SK-N-SH treated with all-trans-retinoic acid at 6 μM for 48 hours (cell line): ENCODE data around the gene SMYD2.

Experiments
- ATAC-seq: fragments of 200-7000 bp; cut with Tn5 transposase; 3 replicates; pipeline ENCODE4 v1.9.1; 2020; ENCODE audit warnings: mild to moderate bottlenecking, moderate library complexity
- ARNTL ChIP-seq: fragments of 450-650 bp; formaldehyde crosslinking; IDR thresholded peaks from 2 replicates; pipeline ENCODE4 v1.5.0; 2020; ENCODE audit warnings: low read depth, mild to moderate bottlenecking, moderate library complexity, borderline replicate concordance
- CREB5 ChIP-seq: fragments of 250-450 bp; sonication (Bioruptor Pico); IDR thresholded peaks from 2 replicates; pipeline ENCODE4 v1.5.1; 2020; ENCODE audit warnings: low read depth, mild to moderate bottlenecking, moderate library complexity
- CSDC2 ChIP-seq: fragments of 250-450 bp; sonication (Bioruptor Pico); IDR thresholded peaks from 2 replicates; pipeline ENCODE4 v1.5.0; 2020; ENCODE audit warnings: mild to moderate bottlenecking, moderate library complexity
- CSRNP3 ChIP-seq: fragments of 250-450 bp; sonication (Bioruptor Pico); IDR thresholded peaks from 2 replicates; pipeline ENCODE4 v1.5.1; 2021; ENCODE audit warnings: mild to moderate bottlenecking, moderate library complexity
- ESRRG ChIP-seq: fragments of 250-450 bp; sonication (Bioruptor Pico); IDR thresholded peaks from 2 replicates; pipeline ENCODE4 v1.6.1; 2021; ENCODE audit warnings: mild to moderate bottlenecking
- GLIS3 ChIP-seq: fragments of 250-450 bp; sonication (Bioruptor Pico); IDR thresholded peaks from 2 replicates; pipeline ENCODE4 v1.5.0; 2020; ENCODE audit warnings: mild to moderate bottlenecking, moderate library complexity
- OSR1 ChIP-seq: fragments of 250-450 bp; sonication (Bioruptor Pico); IDR thresholded peaks from 2 replicates; pipeline ENCODE4 v1.8.0; 2022; ENCODE audit warnings: moderate library complexity, mild to moderate bottlenecking, inconsistent platforms
- PATZ1 ChIP-seq: fragments of 250-450 bp; sonication (Bioruptor Pico); IDR thresholded peaks from 2 replicates; pipeline ENCODE4 v1.8.0; 2020; ENCODE audit warnings: mild to moderate bottlenecking, moderate library complexity, borderline replicate concordance
- POU6F1 ChIP-seq: fragments of 250-450 bp; sonication (Bioruptor Pico); IDR thresholded peaks from 2 replicates; pipeline ENCODE4 v1.8.0; 2021; ENCODE audit warnings: low read depth, mild to moderate bottlenecking, moderate library complexity, borderline replicate concordance
- PPARA ChIP-seq: fragments of 250-450 bp; sonication (Bioruptor Pico); IDR thresholded peaks from 2 replicates; pipeline ENCODE4 v1.5.0; 2020; ENCODE audit warnings: mild to moderate bottlenecking, borderline replicate concordance
- RARB ChIP-seq: fragments of 250-450 bp; sonication (Bioruptor Pico); IDR thresholded peaks from 2 replicates; pipeline ENCODE4 v1.8.0; 2021; ENCODE audit warnings: mild to moderate bottlenecking, moderate library complexity
- SNAI2 ChIP-seq: fragments of 250-450 bp; sonication (Bioruptor Pico); IDR thresholded peaks from 2 replicates; pipeline ENCODE4 v1.5.0; 2020; ENCODE audit warnings: mild to moderate bottlenecking, moderate library complexity
- TCF4 ChIP-seq: fragments of 250-450 bp; sonication (Bioruptor Pico); IDR thresholded peaks from 2 replicates; pipeline ENCODE4 v1.8.0; 2021; ENCODE audit warnings: mild to moderate bottlenecking, moderate library complexity, borderline replicate concordance
- TOX ChIP-seq: fragments of 250-450 bp; sonication (Bioruptor Pico); IDR thresholded peaks from 2 replicates; pipeline ENCODE4 v1.8.0; 2021; ENCODE audit warnings: mild to moderate bottlenecking, moderate library complexity, borderline replicate concordance
- TSHZ2 ChIP-seq: fragments of 250-450 bp; sonication (Bioruptor Pico); IDR thresholded peaks from 2 replicates; pipeline ENCODE4 v1.5.0; 2020; ENCODE audit warnings: mild to moderate bottlenecking, moderate library complexity
- ZC3H10 ChIP-seq: fragments of 250-450 bp; sonication (Bioruptor Pico); IDR thresholded peaks from 2 replicates; pipeline ENCODE4 v1.5.1; 2021; ENCODE audit warnings: mild to moderate bottlenecking, moderate library complexity
- ZFP3 ChIP-seq: fragments of 250-450 bp; sonication (Bioruptor Pico); IDR thresholded peaks from 2 replicates; pipeline ENCODE4 v1.5.0; 2020; ENCODE audit warnings: mild to moderate bottlenecking, moderate library complexity
- ZFP30 ChIP-seq: fragments of 450-650 bp; formaldehyde crosslinking; IDR thresholded peaks from 2 replicates; pipeline ENCODE4 v1.5.0; 2022; ENCODE audit warnings: mild to moderate bottlenecking, moderate library complexity
- ZNF565 ChIP-seq: fragments of 450-650 bp; formaldehyde crosslinking; conservative IDR thresholded peaks from 2 replicates; pipeline ENCODE4 v1.5.0; 2020; ENCODE audit warnings: low read depth, mild to moderate bottlenecking, moderate library complexity
- ZNF70 ChIP-seq: fragments of 450-650 bp; formaldehyde crosslinking; IDR thresholded peaks from 2 replicates; pipeline ENCODE4 v1.5.0; 2020; ENCODE audit warnings: mild to moderate bottlenecking, moderate library complexity
- ZNF8 ChIP-seq: fragments of 450-650 bp; formaldehyde crosslinking; IDR thresholded peaks from 2 replicates; pipeline ENCODE4 v1.5.0; 2020; ENCODE audit warnings: mild to moderate bottlenecking, moderate library complexity

SMYD2 gene

GRCh38 chr1:214349781-214350180 lies 68.8 kb downstream of the SMYD2 start:
- no peak for TF ChIP-seq PPARA
- no peak for TF ChIP-seq ZNF8 (CRISPR knock-in tag)
- TF ChIP-seq TCF4 (CRISPR knock-in tag): no peak
- no peak for TF ChIP-seq CSDC2 (CRISPR knock-in tag)
- no peak for TF ChIP-seq POU6F1 (CRISPR knock-in tag)
- TF ChIP-seq GLIS3 (CRISPR knock-in tag): no peak
- no peak for TF ChIP-seq CSRNP3 (CRISPR knock-in tag)
- TF ChIP-seq ZFP3: no peak
- no peak for TF ChIP-seq RARB
- no peak for TF ChIP-seq ZFP30 (CRISPR knock-in tag)
- TF ChIP-seq TOX (CRISPR knock-in tag): no peak
- ATAC-seq: peak; percentile 38; the same call in 2 of the 3 replicates

- ATAC-seq: no peak
- TF ChIP-seq ZC3H10 (CRISPR knock-in tag) (no peak), ESRRG (CRISPR knock-in tag) (no peak), ZNF565 (CRISPR knock-in tag) (no peak), OSR1 (CRISPR knock-in tag) (no peak), TOX (CRISPR knock-in tag) (no peak), RARB (no peak), ZFP30 (CRISPR knock-in tag) (no peak), CREB5 (no peak), POU6F1 (CRISPR knock-in tag) (no peak), TSHZ2 (CRISPR knock-in tag) (no peak), PATZ1 (CRISPR knock-in tag) (no peak), SNAI2 (CRISPR knock-in tag) (no peak)
These were observed 70.8 kb downstream of the SMYD2 start for GRCh38 chr1:214351551-214352277.

GRCh38 chr1:214352838-214353237 lies 71.9 kb downstream of the SMYD2 start:
- ATAC-seq: no peak
- TF ChIP-seq ZNF565 (CRISPR knock-in tag): no peak
- TF ChIP-seq ZFP30 (CRISPR knock-in tag): no peak
- no peak for TF ChIP-seq ZNF70
- no peak for TF ChIP-seq PPARA
- no peak for TF ChIP-seq CSDC2 (CRISPR knock-in tag)
- no peak for TF ChIP-seq ESRRG (CRISPR knock-in tag)
- no peak for TF ChIP-seq ZNF8 (CRISPR knock-in tag)
- no peak for TF ChIP-seq PATZ1 (CRISPR knock-in tag)
- no peak for TF ChIP-seq CSRNP3 (CRISPR knock-in tag)
- TF ChIP-seq ARNTL (CRISPR knock-in tag): no peak
